T-helper 2 cell treated with Interferon-gamma antibody and Interleukin-4, amounts not matched to agents 5 μg/mL and 100 μg/mL, for 36 hours (primary cell): ENCODE measurements around the gene KLRB1.
"Not testable (repeated sequence)": the region's sequence is repeated elsewhere in the genome, so short reads cannot be mapped to it uniquely, and the experiment has no call there.

Experiments
- DNase-seq: peaks from one replicate; pipeline ENCODE4 v3.0.0; 2021; ENCODE audit warnings: low spot score
- H3K27ac Mint-ChIP-seq: one replicate; pipeline ENCODE4 v1.8.0; 2021; ENCODE audit warnings: mild to moderate bottlenecking, mixed read lengths
- H3K27me3 Mint-ChIP-seq: one replicate; pipeline ENCODE4 v1.8.0; 2021; ENCODE audit warnings: low read depth, mixed read lengths
- H3K36me3 Mint-ChIP-seq: one replicate; pipeline ENCODE4 v1.8.0; 2021; ENCODE audit warnings: low read depth, mixed read lengths
- H3K4me1 Mint-ChIP-seq: one replicate; pipeline ENCODE4 v1.8.0; 2021; ENCODE audit warnings: low read depth, mixed read lengths
- H3K4me3 Mint-ChIP-seq: one replicate; pipeline ENCODE4 v1.8.0; 2022; ENCODE audit warnings: mild to moderate bottlenecking, moderate library complexity, mixed read lengths
- H3K9me3 Mint-ChIP-seq: one replicate; pipeline ENCODE4 v1.8.0; 2021; ENCODE audit warnings: mixed read lengths

KLRB1 gene

DNA sequence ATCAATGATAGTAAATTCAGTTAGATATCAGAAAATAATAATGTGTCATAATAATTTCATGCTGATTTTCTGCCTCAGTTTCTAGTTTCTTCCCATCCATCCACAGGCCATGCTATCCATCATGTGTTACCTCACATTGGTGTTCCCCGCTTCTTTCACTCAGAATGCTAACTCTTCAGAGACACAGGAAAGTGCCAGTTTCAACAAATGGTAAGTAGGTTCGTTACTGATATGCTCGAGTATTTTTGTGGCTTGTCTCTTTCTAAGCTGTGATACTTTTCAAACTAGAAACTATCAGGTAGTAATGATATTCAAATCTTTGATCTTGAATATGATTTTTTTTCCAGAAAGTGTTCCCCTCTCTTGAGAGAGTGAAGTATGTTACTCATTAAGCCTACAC, 1.5 kb downstream of the KLRB1 start:
- peaks cover 15% of the 10 kb centered on the region for H3K9me3 Mint-ChIP-seq
- H3K27me3 Mint-ChIP-seq = peaks cover 5% of the 10 kb centered on the region
- H3K4me1 Mint-ChIP-seq = peaks cover 8% of the 10 kb centered on the region
- no peak overlapping the region for H3K27ac Mint-ChIP-seq
- no peak overlapping the region for H3K4me3 Mint-ChIP-seq
- DNase-seq = no peak
- peaks cover 15% of the 10 kb centered on the region for H3K36me3 Mint-ChIP-seq

DNA sequence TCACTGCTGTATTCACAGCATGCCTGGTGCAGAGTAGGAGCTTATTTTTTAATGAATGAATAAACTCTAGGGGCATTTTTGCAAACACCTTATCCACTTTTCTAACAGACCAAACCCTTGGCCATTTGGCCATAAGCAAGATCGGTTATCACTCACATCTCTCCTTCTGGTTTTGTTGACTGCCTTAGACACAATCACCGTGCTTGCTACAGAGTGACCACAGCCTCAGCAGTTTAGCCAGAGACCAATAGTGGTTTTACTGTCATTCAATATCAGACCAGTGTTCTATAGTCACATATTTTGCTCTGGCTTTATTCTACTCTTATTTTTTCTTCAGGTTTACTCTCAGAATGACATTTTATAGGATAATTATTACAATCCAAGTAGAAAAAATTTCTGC, 2.2 kb downstream of the KLRB1 start:
- Mint-ChIP-seq H3K27me3 (peaks cover 5% of the 10 kb centered on the region), H3K4me1 (peaks cover 8% of the 10 kb centered on the region), H3K27ac (no peak overlapping the region), H3K9me3 (peaks cover 14% of the 10 kb centered on the region), H3K36me3 (peaks cover 7% of the 10 kb centered on the region), H3K4me3 (no peak overlapping the region)
- DNase-seq = no peak

DNA sequence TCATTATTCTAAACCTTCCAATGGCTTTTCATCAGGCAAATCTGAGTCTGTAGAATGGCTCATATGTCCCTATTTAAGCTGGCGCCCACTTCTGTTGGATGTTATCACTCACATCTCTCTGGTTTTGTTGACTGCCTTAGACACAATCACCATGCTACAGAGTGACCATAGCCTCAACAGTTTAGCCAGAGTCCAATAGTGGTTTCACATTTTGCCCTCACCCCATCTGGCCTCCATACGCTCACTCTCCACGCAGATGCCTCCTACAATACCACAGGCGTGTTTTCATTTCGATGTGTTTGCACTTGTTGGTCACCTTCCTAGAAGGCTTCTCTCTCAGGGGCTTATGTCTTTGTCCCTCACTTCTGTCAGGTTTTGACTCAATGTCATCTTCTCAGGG, 3.4 kb downstream of the KLRB1 start:
- no peak for DNase-seq
- Mint-ChIP-seq H3K4me3 (no peak overlapping the region), H3K36me3 (peaks cover 4% of the 10 kb centered on the region), H3K27me3 (peaks cover 12% of the 10 kb centered on the region), H3K4me1 (peaks cover 6% of the 10 kb centered on the region), H3K27ac (no peak overlapping the region), H3K9me3 (peaks cover 4% of the 10 kb centered on the region)

DNA sequence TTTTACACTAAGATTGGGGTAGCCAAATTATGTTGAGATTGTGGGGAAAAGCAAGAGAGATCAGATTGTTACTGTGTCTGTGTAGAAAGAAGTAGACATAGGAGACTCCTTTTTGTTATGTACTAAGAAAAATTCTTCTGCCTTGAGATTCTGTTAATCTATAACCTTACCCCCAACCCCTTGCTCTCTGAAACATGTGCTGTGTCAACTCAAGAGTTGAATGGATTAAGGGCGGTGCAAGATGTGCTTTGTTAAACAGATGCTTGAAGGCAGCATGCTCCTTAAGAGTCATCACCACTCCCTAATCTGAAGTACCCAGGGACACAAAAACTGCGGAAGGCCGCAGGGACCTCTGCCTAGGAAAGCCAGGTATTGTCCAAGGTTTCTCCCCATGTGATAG, 7.3 kb downstream of the KLRB1 start:
- not testable (repeated sequence) for H3K27ac Mint-ChIP-seq, H3K4me3 Mint-ChIP-seq, DNase-seq, H3K9me3 Mint-ChIP-seq, H3K4me1 Mint-ChIP-seq, H3K36me3 Mint-ChIP-seq
- H3K27me3 Mint-ChIP-seq = peaks cover 25% of the 10 kb centered on the region

DNA sequence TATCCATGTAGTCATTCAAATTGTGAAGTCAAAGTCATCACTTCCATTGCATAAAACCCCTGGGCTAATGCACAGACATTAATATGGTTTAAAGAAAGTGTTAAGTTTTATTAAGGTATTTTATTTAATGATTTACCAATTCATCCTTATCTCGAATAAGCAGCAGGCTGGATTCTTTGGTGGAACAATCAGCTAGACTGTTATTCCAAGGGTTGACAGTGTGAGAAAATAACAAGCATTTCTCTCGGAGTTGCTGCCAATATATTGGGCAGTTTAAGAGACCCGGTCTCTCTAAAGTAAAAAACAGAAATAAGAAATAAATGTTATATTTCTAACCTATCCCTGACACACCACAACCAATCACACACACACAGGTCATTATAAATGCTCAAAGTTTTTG, 9.4 kb downstream of the KLRB1 start:
- Mint-ChIP-seq H3K36me3 (no peaks in the 10 kb centered on the region), H3K9me3 (no peaks in the 10 kb centered on the region), H3K27me3 (peaks cover 41% of the 10 kb centered on the region), H3K4me3 (no peak overlapping the region), H3K27ac (no peak overlapping the region), H3K4me1 (no peaks in the 10 kb centered on the region)
- no peak for DNase-seq

DNA sequence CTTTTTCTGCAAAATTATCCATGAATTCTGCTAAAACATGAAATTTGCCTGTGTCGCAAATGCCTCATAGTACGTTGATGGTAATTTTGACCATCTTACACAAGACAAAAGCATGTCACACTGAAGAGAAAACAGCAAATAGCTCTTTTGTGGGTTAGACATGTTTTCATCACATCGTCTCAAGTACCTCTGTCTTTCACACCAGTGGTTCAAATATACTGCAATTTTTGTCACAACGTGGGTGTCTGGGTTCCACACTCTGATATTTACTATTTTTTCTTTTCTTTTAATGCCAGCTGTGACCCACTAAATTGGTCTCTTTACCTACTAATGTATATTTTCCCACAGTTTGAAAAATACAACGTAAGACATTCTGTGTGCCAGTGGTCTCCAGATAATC, 10.4 kb downstream of the KLRB1 start:
- no peak overlapping the region for H3K27ac Mint-ChIP-seq
- H3K9me3 Mint-ChIP-seq = no peaks in the 10 kb centered on the region
- no peak for DNase-seq
- no peaks in the 10 kb centered on the region for H3K36me3 Mint-ChIP-seq
- H3K4me1 Mint-ChIP-seq = no peaks in the 10 kb centered on the region
- H3K27me3 Mint-ChIP-seq = peaks cover 45% of the 10 kb centered on the region
- no peak overlapping the region for H3K4me3 Mint-ChIP-seq

DNA sequence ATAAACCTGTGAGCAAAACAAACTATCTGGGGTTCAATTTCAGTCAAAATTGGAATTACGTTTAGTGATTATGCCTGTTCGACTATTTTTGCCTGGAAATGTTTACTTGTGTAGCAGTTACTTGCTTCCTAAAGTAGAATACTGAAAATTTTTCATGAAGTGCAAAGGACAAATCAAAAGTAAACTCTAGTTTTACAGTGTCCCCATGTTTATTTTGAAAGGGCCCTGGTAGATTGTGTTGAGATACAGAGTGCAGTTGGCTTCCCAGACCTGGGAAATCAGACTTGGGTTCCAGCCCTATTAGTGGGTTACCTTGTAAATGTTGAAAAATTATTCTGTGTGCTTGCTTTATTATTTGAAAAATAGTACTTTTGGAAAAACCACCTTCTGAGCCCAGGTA, 17.3 kb downstream of the KLRB1 start:
- Mint-ChIP-seq H3K27me3 (peaks cover 42% of the 10 kb centered on the region), H3K9me3 (no peaks in the 10 kb centered on the region), H3K27ac (no peak overlapping the region), H3K4me3 (no peak overlapping the region), H3K36me3 (no peaks in the 10 kb centered on the region), H3K4me1 (no peaks in the 10 kb centered on the region)
- no peak for DNase-seq

DNA sequence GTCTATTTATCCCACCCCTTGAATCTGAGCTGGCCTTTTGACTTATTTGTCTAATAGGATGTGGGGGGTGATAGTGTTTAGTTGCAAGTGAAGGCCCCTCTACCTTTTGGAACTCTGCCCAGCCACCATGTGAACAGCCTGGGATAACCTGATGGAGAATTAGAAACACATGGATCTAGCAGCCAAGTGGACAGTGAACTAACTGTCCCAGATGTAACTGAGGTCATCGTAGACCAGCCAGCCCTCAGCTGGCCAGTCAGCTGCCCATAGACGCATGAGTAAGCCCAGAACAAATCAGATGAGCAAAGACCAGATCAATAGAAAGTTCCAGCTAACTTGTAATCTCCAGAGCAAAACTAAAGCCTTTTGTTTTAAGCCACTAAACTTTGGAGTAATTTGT, 19.0 kb downstream of the KLRB1 start:
- Mint-ChIP-seq H3K27ac (no peak overlapping the region), H3K36me3 (no peaks in the 10 kb centered on the region), H3K4me1 (no peaks in the 10 kb centered on the region), H3K27me3 (peaks cover 25% of the 10 kb centered on the region), H3K4me3 (no peak overlapping the region), H3K9me3 (no peaks in the 10 kb centered on the region)
- no peak for DNase-seq

DNA sequence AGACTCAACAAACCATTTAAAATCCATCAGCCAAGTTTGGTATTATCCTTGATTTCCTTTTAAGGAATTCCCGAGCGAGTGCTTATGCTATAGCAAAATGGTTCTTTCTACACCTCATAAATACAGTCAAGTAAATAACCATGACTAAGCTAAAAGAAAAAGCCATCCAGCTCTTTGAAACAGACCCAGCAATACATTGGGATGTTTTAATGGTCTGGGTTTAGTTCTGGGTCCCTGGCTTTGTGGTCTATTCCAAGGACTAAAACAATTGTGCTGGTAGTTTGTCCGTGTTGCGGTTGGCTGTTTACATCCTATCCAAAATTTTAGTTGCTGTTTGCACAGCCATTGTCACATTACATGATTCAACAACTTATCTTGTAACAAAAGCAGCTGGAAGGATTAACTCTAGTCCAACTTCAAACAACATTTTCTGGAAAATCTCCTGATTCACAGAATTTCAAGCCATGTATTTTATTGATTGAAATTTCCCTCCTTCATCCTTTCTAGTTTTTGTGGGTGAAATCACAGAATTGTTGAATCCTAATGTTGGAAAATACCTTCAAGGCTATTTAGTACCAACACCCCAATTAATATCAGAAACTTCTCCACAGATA, 19.6 kb downstream of the KLRB1 start:
- Mint-ChIP-seq H3K9me3 (no peaks in the 10 kb centered on the region), H3K27ac (no peak overlapping the region), H3K36me3 (no peaks in the 10 kb centered on the region), H3K27me3 (peaks cover 22% of the 10 kb centered on the region), H3K4me3 (no peak overlapping the region), H3K4me1 (no peaks in the 10 kb centered on the region)
- no peak for DNase-seq

DNA sequence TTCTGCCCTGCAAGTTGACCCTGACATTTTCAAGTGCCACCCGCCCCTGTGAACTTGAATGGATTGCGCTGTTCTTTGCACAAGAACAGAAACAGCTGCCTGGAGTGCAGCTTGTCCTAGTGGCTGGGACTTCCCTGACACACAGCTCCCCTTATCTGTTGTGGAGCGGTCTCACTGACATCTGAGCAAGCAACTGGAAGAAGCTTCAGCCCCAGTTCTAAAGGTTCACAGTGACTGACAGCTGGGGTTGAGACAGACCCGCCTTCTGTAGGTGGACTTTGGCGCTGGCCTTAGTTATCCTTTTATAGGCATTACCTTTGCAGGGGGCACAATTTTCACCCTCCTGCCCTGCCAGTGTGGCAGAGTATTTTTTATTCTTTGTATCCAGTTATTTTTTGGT, 30.0 kb downstream of the KLRB1 start:
- not testable (repeated sequence) for DNase-seq, H3K27ac Mint-ChIP-seq, H3K36me3 Mint-ChIP-seq, H3K9me3 Mint-ChIP-seq, H3K4me1 Mint-ChIP-seq, H3K27me3 Mint-ChIP-seq, H3K4me3 Mint-ChIP-seq

DNA sequence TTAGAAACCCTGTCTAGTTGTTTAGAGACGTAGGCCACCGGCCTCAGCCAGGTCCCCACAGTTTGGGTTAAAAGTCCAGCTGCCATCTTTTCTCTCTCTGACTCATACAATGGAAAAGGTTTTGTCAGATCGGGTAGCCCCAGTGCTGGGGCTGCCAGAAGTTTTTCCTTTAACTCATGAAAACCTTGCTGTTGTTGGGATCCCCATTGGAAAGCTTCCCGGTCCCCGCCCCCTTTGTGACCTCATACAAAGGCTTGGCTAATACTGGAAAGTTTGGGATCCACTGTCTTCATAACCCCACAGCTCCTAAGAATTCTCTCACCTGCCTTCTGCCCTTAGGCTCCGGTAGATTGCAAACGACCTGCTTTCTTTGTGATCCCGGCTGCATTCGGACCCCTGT, 40.6 kb downstream of the KLRB1 start:
- not testable (repeated sequence) for DNase-seq, H3K27ac Mint-ChIP-seq, H3K9me3 Mint-ChIP-seq, H3K36me3 Mint-ChIP-seq, H3K4me3 Mint-ChIP-seq, H3K27me3 Mint-ChIP-seq, H3K4me1 Mint-ChIP-seq

DNA sequence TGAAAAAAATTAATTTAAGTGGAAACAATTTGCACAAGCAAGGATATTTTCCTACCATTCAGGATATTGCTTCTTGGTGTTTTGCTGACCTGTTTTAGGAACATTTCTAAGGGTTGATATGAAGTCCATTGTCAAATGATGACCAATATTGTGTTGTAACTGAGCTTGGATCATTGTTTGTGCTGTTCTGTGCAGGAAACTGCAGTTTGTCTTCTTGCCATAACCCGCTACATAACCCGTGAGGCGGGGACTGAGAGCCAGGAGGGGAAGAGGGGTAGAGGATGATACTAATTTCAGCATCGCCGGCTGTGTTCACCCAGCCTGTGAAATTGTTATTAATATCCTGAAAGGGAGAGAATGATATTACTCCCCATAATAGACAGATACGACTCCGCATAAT, 41.6 kb downstream of the KLRB1 start:
- not testable (repeated sequence) for H3K4me1 Mint-ChIP-seq

DNA sequence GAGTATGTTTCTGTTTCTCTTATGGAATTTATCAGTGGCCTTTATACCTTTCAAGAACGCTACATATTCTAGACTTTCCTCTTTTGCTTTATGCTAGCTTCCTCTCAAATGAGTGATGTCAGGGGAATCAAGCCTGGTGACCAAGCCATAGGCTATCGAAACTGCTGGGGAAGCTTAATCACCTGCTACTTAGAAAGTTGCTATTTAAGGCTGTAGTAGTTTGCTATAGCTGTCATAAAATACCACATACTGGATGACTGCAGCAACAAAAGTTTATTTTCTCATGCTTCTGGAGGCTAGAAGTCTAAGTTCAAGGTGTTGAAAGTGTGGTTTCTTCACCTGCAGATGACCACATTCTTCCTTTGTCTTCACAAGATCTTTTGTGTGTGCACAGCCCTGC, 43.3 kb downstream of the KLRB1 start:
- H3K36me3 Mint-ChIP-seq, H3K4me1 Mint-ChIP-seq, H3K9me3 Mint-ChIP-seq, DNase-seq, H3K27ac Mint-ChIP-seq, H3K4me3 Mint-ChIP-seq, H3K27me3 Mint-ChIP-seq: not testable (repeated sequence)

More for the DNA sequence above, 41.6 kb downstream of the KLRB1 start:
- not testable (repeated sequence) for H3K36me3 Mint-ChIP-seq, H3K27me3 Mint-ChIP-seq, H3K27ac Mint-ChIP-seq, H3K9me3 Mint-ChIP-seq, DNase-seq, H3K4me3 Mint-ChIP-seq

DNA sequence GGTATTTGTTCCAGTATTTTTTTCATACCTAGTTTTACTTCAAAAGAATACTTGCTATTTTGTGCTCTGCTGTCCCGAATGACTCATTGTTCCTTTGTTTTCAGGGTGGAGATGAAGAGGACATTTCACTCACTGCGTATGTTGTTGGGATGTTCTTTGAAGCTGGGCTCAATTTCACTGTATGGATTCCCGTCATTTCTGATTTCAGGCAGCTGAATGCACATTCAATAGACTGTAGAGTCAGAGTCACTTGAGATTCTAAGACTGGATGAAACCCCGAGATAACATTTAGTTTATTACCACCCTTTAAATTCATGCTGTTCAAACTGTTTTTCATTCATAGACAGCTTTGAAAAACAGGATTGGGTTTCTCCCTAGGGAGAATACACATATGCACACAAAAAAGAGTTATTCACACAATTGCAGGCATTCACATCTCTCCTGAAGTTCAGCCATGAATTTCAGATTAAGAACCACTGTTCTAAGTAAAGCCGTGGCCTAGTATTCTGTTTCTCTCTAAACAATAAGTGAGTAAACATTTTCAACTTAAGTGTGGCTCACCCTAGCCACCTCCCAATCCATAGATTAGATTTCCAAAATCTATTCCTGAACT, 44.8 kb downstream of the KLRB1 start:
- not testable (repeated sequence) for H3K27ac Mint-ChIP-seq, H3K36me3 Mint-ChIP-seq, DNase-seq

DNA sequence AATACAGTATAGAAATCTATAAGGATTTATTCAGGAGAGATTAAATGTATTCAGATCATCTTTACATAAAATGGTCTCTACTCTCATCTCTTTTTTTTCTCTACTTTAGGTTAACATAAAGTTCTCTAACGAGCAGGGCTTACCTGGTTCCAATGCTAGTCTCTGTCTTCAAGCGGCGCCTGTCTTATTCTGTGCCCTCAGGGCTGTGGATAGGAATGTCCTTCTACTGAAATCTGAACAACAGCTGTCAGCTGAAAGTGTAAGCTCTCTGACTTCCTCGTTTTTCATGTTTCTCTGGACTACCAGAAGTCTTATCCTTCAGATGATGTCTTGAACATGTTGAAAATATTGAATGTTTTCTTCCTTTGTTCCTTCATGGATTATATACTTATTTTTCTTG, 62.2 kb downstream of the KLRB1 start:
- not testable (repeated sequence) for H3K27me3 Mint-ChIP-seq, H3K4me1 Mint-ChIP-seq, H3K27ac Mint-ChIP-seq, H3K4me3 Mint-ChIP-seq, DNase-seq, H3K9me3 Mint-ChIP-seq, H3K36me3 Mint-ChIP-seq

More for the DNA sequence above, 44.8 kb downstream of the KLRB1 start:
- not testable (repeated sequence) for H3K9me3 Mint-ChIP-seq, H3K4me3 Mint-ChIP-seq, H3K4me1 Mint-ChIP-seq, H3K27me3 Mint-ChIP-seq
